T-helper 2 cell treated with Interferon-gamma antibody and Interleukin-4, amounts not matched to agents 5 μg/mL and 100 μg/mL, for 36 hours (primary cell): ENCODE results near the gene ANK3.

Experiments
- DNase-seq: peaks from one replicate; pipeline ENCODE4 v3.0.0; 2021; ENCODE audit warnings: low spot score
- H3K27ac Mint-ChIP-seq: one replicate; pipeline ENCODE4 v1.8.0; 2021; ENCODE audit warnings: mild to moderate bottlenecking, mixed read lengths
- H3K27me3 Mint-ChIP-seq: one replicate; pipeline ENCODE4 v1.8.0; 2021; ENCODE audit warnings: low read depth, mixed read lengths
- H3K36me3 Mint-ChIP-seq: one replicate; pipeline ENCODE4 v1.8.0; 2021; ENCODE audit warnings: low read depth, mixed read lengths
- H3K4me1 Mint-ChIP-seq: one replicate; pipeline ENCODE4 v1.8.0; 2021; ENCODE audit warnings: low read depth, mixed read lengths
- H3K4me3 Mint-ChIP-seq: one replicate; pipeline ENCODE4 v1.8.0; 2022; ENCODE audit warnings: mild to moderate bottlenecking, moderate library complexity, mixed read lengths
- H3K9me3 Mint-ChIP-seq: one replicate; pipeline ENCODE4 v1.8.0; 2021; ENCODE audit warnings: mixed read lengths

ANK3 gene

GRCh38 chr10:60359066-60359465, 30.6 kb downstream of the ANK3 start:
- Mint-ChIP-seq H3K4me3 (no peak overlapping the region), H3K27me3 (no peaks in the 10 kb centered on the region), H3K27ac (no peak overlapping the region), H3K4me1 (no peaks in the 10 kb centered on the region), H3K36me3 (no peaks in the 10 kb centered on the region), H3K9me3 (no peaks in the 10 kb centered on the region)
- no peak for DNase-seq

GRCh38 chr10:60358282-60358681, 31.4 kb downstream of the ANK3 start:
- Mint-ChIP-seq H3K9me3 (no peaks in the 10 kb centered on the region), H3K4me1 (no peaks in the 10 kb centered on the region), H3K27ac (no peak overlapping the region), H3K4me3 (no peak overlapping the region), H3K36me3 (no peaks in the 10 kb centered on the region), H3K27me3 (no peaks in the 10 kb centered on the region)
- DNase-seq, result no peak

- no peak for DNase-seq
- H3K27ac Mint-ChIP-seq, result no peak overlapping the region
- H3K27me3 Mint-ChIP-seq, result no peaks in the 10 kb centered on the region
- no peaks in the 10 kb centered on the region for H3K36me3 Mint-ChIP-seq
- no peaks in the 10 kb centered on the region for H3K4me1 Mint-ChIP-seq
- no peak overlapping the region for H3K4me3 Mint-ChIP-seq
- H3K9me3 Mint-ChIP-seq, result no peaks in the 10 kb centered on the region
Observed at GRCh38 chr10:60353519-60354258, 36.0 kb downstream of the ANK3 start.

GRCh38 chr10:60352105-60352504, 37.6 kb downstream of the ANK3 start:
- no peak overlapping the region for H3K4me3 Mint-ChIP-seq
- H3K36me3 Mint-ChIP-seq, result no peaks in the 10 kb centered on the region
- no peak overlapping the region for H3K27ac Mint-ChIP-seq
- H3K27me3 Mint-ChIP-seq, result no peaks in the 10 kb centered on the region
- DNase-seq, result no peak
- H3K4me1 Mint-ChIP-seq, result no peaks in the 10 kb centered on the region
- no peaks in the 10 kb centered on the region for H3K9me3 Mint-ChIP-seq

- Mint-ChIP-seq H3K27me3 (no peaks in the 10 kb centered on the region), H3K9me3 (no peaks in the 10 kb centered on the region), H3K4me3 (no peak overlapping the region), H3K27ac (no peak overlapping the region), H3K36me3 (no peaks in the 10 kb centered on the region), H3K4me1 (no peaks in the 10 kb centered on the region)
- DNase-seq, result no peak
Observed at GRCh38 chr10:60351191-60351853, 38.4 kb downstream of the ANK3 start.

- Mint-ChIP-seq H3K36me3 (no peaks in the 10 kb centered on the region), H3K4me1 (no peaks in the 10 kb centered on the region), H3K27me3 (no peaks in the 10 kb centered on the region), H3K4me3 (no peak overlapping the region), H3K27ac (no peak overlapping the region), H3K9me3 (no peaks in the 10 kb centered on the region)
- DNase-seq, result no peak
Observed at GRCh38 chr10:60350400-60350799, 39.3 kb downstream of the ANK3 start.

- H3K36me3 Mint-ChIP-seq, result no peaks in the 10 kb centered on the region
- no peak overlapping the region for H3K4me3 Mint-ChIP-seq
- no peaks in the 10 kb centered on the region for H3K27me3 Mint-ChIP-seq
- no peaks in the 10 kb centered on the region for H3K4me1 Mint-ChIP-seq
- no peak overlapping the region for H3K27ac Mint-ChIP-seq
- no peak for DNase-seq
- H3K9me3 Mint-ChIP-seq, result no peaks in the 10 kb centered on the region
Observed at GRCh38 chr10:60349426-60349825, 40.2 kb downstream of the ANK3 start.

- Mint-ChIP-seq H3K4me3 (no peak overlapping the region), H3K36me3 (no peaks in the 10 kb centered on the region), H3K27me3 (no peaks in the 10 kb centered on the region), H3K27ac (no peak overlapping the region), H3K9me3 (no peaks in the 10 kb centered on the region), H3K4me1 (no peaks in the 10 kb centered on the region)
- DNase-seq, result no peak
Observed at GRCh38 chr10:60348982-60349381, 40.7 kb downstream of the ANK3 start.

- no peak for DNase-seq
- Mint-ChIP-seq H3K9me3 (no peaks in the 10 kb centered on the region), H3K4me3 (no peak overlapping the region), H3K4me1 (no peaks in the 10 kb centered on the region), H3K36me3 (no peaks in the 10 kb centered on the region), H3K27me3 (no peaks in the 10 kb centered on the region), H3K27ac (no peak overlapping the region)
Observed at GRCh38 chr10:60347270-60347669, 42.4 kb downstream of the ANK3 start.

- Mint-ChIP-seq H3K4me3 (no peak overlapping the region), H3K9me3 (no peaks in the 10 kb centered on the region), H3K27me3 (no peaks in the 10 kb centered on the region), H3K36me3 (no peaks in the 10 kb centered on the region), H3K4me1 (no peaks in the 10 kb centered on the region), H3K27ac (no peak overlapping the region)
- no peak for DNase-seq
Observed at GRCh38 chr10:60346661-60347060, 43.0 kb downstream of the ANK3 start.

GRCh38 chr10:60343254-60343653, 46.4 kb downstream of the ANK3 start:
- no peaks in the 10 kb centered on the region for H3K36me3 Mint-ChIP-seq
- DNase-seq, result no peak
- no peak overlapping the region for H3K27ac Mint-ChIP-seq
- no peak overlapping the region for H3K4me3 Mint-ChIP-seq
- H3K27me3 Mint-ChIP-seq, result no peaks in the 10 kb centered on the region
- no peaks in the 10 kb centered on the region for H3K9me3 Mint-ChIP-seq
- peaks cover 2% of the 10 kb centered on the region for H3K4me1 Mint-ChIP-seq

GRCh38 chr10:60341969-60342368, 47.7 kb downstream of the ANK3 start:
- Mint-ChIP-seq H3K36me3 (no peaks in the 10 kb centered on the region), H3K4me1 (peaks cover 2% of the 10 kb centered on the region), H3K27ac (no peak overlapping the region), H3K4me3 (no peak overlapping the region), H3K9me3 (no peaks in the 10 kb centered on the region), H3K27me3 (no peaks in the 10 kb centered on the region)
- DNase-seq, result no peak

GRCh38 chr10:60340973-60341372, 48.7 kb downstream of the ANK3 start:
- Mint-ChIP-seq H3K27me3 (no peaks in the 10 kb centered on the region), H3K27ac (no peak overlapping the region), H3K4me1 (peaks cover 2% of the 10 kb centered on the region), H3K36me3 (no peaks in the 10 kb centered on the region), H3K4me3 (no peak overlapping the region), H3K9me3 (no peaks in the 10 kb centered on the region)
- DNase-seq, result no peak

GRCh38 chr10:60339757-60340156, 49.9 kb downstream of the ANK3 start:
- Mint-ChIP-seq H3K27me3 (no peaks in the 10 kb centered on the region), H3K4me3 (no peak overlapping the region), H3K27ac (no peak overlapping the region), H3K36me3 (no peaks in the 10 kb centered on the region), H3K4me1 (peaks cover 2% of the 10 kb centered on the region), H3K9me3 (no peaks in the 10 kb centered on the region)
- no peak for DNase-seq

GRCh38 chr10:60338786-60339185, 50.9 kb downstream of the ANK3 start:
- DNase-seq, result no peak
- Mint-ChIP-seq H3K36me3 (no peaks in the 10 kb centered on the region), H3K27me3 (no peaks in the 10 kb centered on the region), H3K4me1 (peaks cover 2% of the 10 kb centered on the region), H3K27ac (no peak overlapping the region), H3K9me3 (no peaks in the 10 kb centered on the region), H3K4me3 (no peak overlapping the region)
